ENCODE results near the gene CRTC1. TPM values are rescaled to one million over a fixed set of nuclear protein-coding genes. Genes with fewer than 3 reads are reported as not detected.
"Not testable (repeated sequence)": the region's sequence is repeated elsewhere in the genome, so short reads cannot be mapped to it uniquely, and the experiment has no call there.

The CRTC1 gene
- total RNA-seq, 1 donor from 2014 or later: 7.2 TPM

- DNase-seq: no peak
- intact Hi-C loops (cut with micrococcal nuclease): no loop called here
- Mint-ChIP-seq H3K27me3 (no peaks in the 10 kb centered on the region), H3K36me3 (ENCODE audit: low read depth) (no peaks in the 10 kb centered on the region), H3K27ac (no peak overlapping the region), H3K4me3 (no peak overlapping the region), H3K4me1 (peaks cover 8% of the 10 kb centered on the region), H3K9me3 (no peaks in the 10 kb centered on the region)
Observed at GRCh38 chr19:18726846-18727245, 43.4 kb downstream of the CRTC1 start.

- H3K27me3 Mint-ChIP-seq; H3K4me3 Mint-ChIP-seq; intact Hi-C loops (cut with micrococcal nuclease); H3K9me3 Mint-ChIP-seq; H3K36me3 Mint-ChIP-seq (ENCODE audit: low read depth); H3K27ac Mint-ChIP-seq; H3K4me1 Mint-ChIP-seq; DNase-seq: not testable (repeated sequence)
Observed at GRCh38 chr19:18727602-18728001, 44.1 kb downstream of the CRTC1 start.

GRCh38 chr19:18729933-18730530 is 46.6 kb downstream of the CRTC1 start:
- H3K4me3 Mint-ChIP-seq: no peak overlapping the region
- no peak overlapping the region for H3K27ac Mint-ChIP-seq
- DNase-seq: no peak
- intact Hi-C loops (cut with micrococcal nuclease): no loop called here
- H3K36me3 Mint-ChIP-seq (ENCODE audit: low read depth): no peaks in the 10 kb centered on the region
- H3K9me3 Mint-ChIP-seq: no peaks in the 10 kb centered on the region
- H3K27me3 Mint-ChIP-seq: no peaks in the 10 kb centered on the region
- H3K4me1 Mint-ChIP-seq: peaks cover 2% of the 10 kb centered on the region

- peaks cover 2% of the 10 kb centered on the region for H3K4me1 Mint-ChIP-seq
- intact Hi-C loops (cut with micrococcal nuclease): no loop called here
- H3K9me3 Mint-ChIP-seq: no peaks in the 10 kb centered on the region
- H3K27me3 Mint-ChIP-seq: no peaks in the 10 kb centered on the region
- no peaks in the 10 kb centered on the region for H3K36me3 Mint-ChIP-seq (ENCODE audit: low read depth)
- no peak overlapping the region for H3K4me3 Mint-ChIP-seq
- no peak for DNase-seq
- H3K27ac Mint-ChIP-seq: no peak overlapping the region
Observed at GRCh38 chr19:18730885-18731513, 47.5 kb downstream of the CRTC1 start.

- intact Hi-C loops (cut with micrococcal nuclease): no loop called here
- H3K27ac Mint-ChIP-seq: no peak overlapping the region
- no peak for DNase-seq
- H3K27me3 Mint-ChIP-seq: no peaks in the 10 kb centered on the region
- no peaks in the 10 kb centered on the region for H3K9me3 Mint-ChIP-seq
- no peak overlapping the region for H3K4me3 Mint-ChIP-seq
- H3K36me3 Mint-ChIP-seq (ENCODE audit: low read depth): no peaks in the 10 kb centered on the region
- H3K4me1 Mint-ChIP-seq: peaks cover 2% of the 10 kb centered on the region
Observed at GRCh38 chr19:18731562-18732008, 48.1 kb downstream of the CRTC1 start.

- Mint-ChIP-seq H3K4me3 (no peak overlapping the region), H3K9me3 (no peaks in the 10 kb centered on the region), H3K27ac (no peak overlapping the region), H3K4me1 (peaks cover 2% of the 10 kb centered on the region), H3K36me3 (ENCODE audit: low read depth) (no peaks in the 10 kb centered on the region), H3K27me3 (no peaks in the 10 kb centered on the region)
- DNase-seq: no peak
- intact Hi-C loops (cut with micrococcal nuclease): no loop called here
Observed at GRCh38 chr19:18733196-18733647, 49.7 kb downstream of the CRTC1 start.

GRCh38 chr19:18733762-18734332 is 50.4 kb downstream of the CRTC1 start:
- H3K4me3 Mint-ChIP-seq; H3K27ac Mint-ChIP-seq; intact Hi-C loops (cut with micrococcal nuclease); H3K4me1 Mint-ChIP-seq; H3K36me3 Mint-ChIP-seq (ENCODE audit: low read depth); DNase-seq; H3K9me3 Mint-ChIP-seq; H3K27me3 Mint-ChIP-seq: not testable (repeated sequence)

- no peak overlapping the region for H3K27ac Mint-ChIP-seq
- no peak overlapping the region for H3K4me3 Mint-ChIP-seq
- no peaks in the 10 kb centered on the region for H3K9me3 Mint-ChIP-seq
- H3K4me1 Mint-ChIP-seq: peaks cover 2% of the 10 kb centered on the region
- intact Hi-C loops (cut with micrococcal nuclease): no loop called here
- no peaks in the 10 kb centered on the region for H3K36me3 Mint-ChIP-seq (ENCODE audit: low read depth)
- no peaks in the 10 kb centered on the region for H3K27me3 Mint-ChIP-seq
- no peak for DNase-seq
Observed at GRCh38 chr19:18735324-18735723, 51.8 kb downstream of the CRTC1 start.

GRCh38 chr19:18735752-18736151 is 52.3 kb downstream of the CRTC1 start:
- H3K4me3 Mint-ChIP-seq: no peak overlapping the region

GRCh38 chr19:18736415-18737336 is 53.2 kb downstream of the CRTC1 start:
- Mint-ChIP-seq H3K36me3 (ENCODE audit: low read depth) (no peaks in the 10 kb centered on the region), H3K9me3 (no peaks in the 10 kb centered on the region), H3K27ac (no peak overlapping the region), H3K4me3 (no peak overlapping the region), H3K4me1 (no peaks in the 10 kb centered on the region), H3K27me3 (no peaks in the 10 kb centered on the region)
- intact Hi-C loops (cut with micrococcal nuclease): no loop called here
- no peak for DNase-seq

More at GRCh38 chr19:18735752-18736151, 52.3 kb downstream of the CRTC1 start:
- intact Hi-C loops (cut with micrococcal nuclease): no loop called here
- peaks cover 2% of the 10 kb centered on the region for H3K4me1 Mint-ChIP-seq
- H3K9me3 Mint-ChIP-seq: no peaks in the 10 kb centered on the region
- H3K27ac Mint-ChIP-seq: no peak overlapping the region
- no peaks in the 10 kb centered on the region for H3K36me3 Mint-ChIP-seq (ENCODE audit: low read depth)
- H3K27me3 Mint-ChIP-seq: no peaks in the 10 kb centered on the region
- no peak for DNase-seq

GRCh38 chr19:18737337-18737953 is 54.0 kb downstream of the CRTC1 start:
- H3K27ac Mint-ChIP-seq: no peak overlapping the region
- H3K27me3 Mint-ChIP-seq: no peaks in the 10 kb centered on the region
- intact Hi-C loops (cut with micrococcal nuclease): no loop called here
- DNase-seq: no peak
- H3K9me3 Mint-ChIP-seq: no peaks in the 10 kb centered on the region
- H3K4me3 Mint-ChIP-seq: no peak overlapping the region
- no peaks in the 10 kb centered on the region for H3K36me3 Mint-ChIP-seq (ENCODE audit: low read depth)
- H3K4me1 Mint-ChIP-seq: no peaks in the 10 kb centered on the region

- H3K27ac Mint-ChIP-seq: no peak overlapping the region
Observed at GRCh38 chr19:18737954-18738351, 54.5 kb downstream of the CRTC1 start.

GRCh38 chr19:18738961-18739690 is 55.6 kb downstream of the CRTC1 start:
- Mint-ChIP-seq H3K27ac (no peak overlapping the region), H3K9me3 (no peaks in the 10 kb centered on the region), H3K4me3 (no peak overlapping the region), H3K36me3 (ENCODE audit: low read depth) (no peaks in the 10 kb centered on the region), H3K4me1 (no peaks in the 10 kb centered on the region), H3K27me3 (no peaks in the 10 kb centered on the region)
- intact Hi-C loops (cut with micrococcal nuclease): no loop called here
- no peak for DNase-seq

More at GRCh38 chr19:18737954-18738351, 54.5 kb downstream of the CRTC1 start:
- Mint-ChIP-seq H3K4me3 (no peak overlapping the region), H3K9me3 (no peaks in the 10 kb centered on the region), H3K27me3 (no peaks in the 10 kb centered on the region), H3K4me1 (no peaks in the 10 kb centered on the region), H3K36me3 (ENCODE audit: low read depth) (no peaks in the 10 kb centered on the region)
- no peak for DNase-seq
- intact Hi-C loops (cut with micrococcal nuclease): no loop called here
